COLO668 (cell line): ENCODE data around the gene DOCK9.
A peak's percentile ranks its signal among the peaks of the same experiment; 100 is the strongest.

Experiments
- DNase-seq: peaks from one replicate; lab custom pipeline; 2025; ENCODE audit not compliant: unreplicated experiment; lab: John Stamatoyannopoulos, UW

DOCK9 gene

DNA sequence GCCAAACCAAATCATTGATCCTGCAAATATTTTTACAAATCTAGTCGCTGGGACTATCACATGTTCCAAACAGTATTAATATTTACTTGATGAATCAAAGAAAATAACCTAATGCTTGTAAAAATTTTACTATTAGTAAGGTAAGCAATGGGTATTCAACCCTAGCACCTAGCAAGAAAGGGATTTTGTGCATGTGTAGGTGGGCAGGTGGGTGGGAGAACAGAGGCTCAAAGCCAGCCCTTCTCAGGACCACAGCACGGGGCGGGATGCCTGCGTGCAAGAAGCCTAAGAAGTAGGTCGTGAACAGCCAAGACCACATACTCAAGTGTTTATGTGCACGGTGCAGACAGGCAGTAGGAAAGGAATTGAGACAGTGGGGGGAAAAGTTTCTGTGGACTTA lies 26.6 kb downstream of the DOCK9 start:
- no peak for DNase-seq

DNA sequence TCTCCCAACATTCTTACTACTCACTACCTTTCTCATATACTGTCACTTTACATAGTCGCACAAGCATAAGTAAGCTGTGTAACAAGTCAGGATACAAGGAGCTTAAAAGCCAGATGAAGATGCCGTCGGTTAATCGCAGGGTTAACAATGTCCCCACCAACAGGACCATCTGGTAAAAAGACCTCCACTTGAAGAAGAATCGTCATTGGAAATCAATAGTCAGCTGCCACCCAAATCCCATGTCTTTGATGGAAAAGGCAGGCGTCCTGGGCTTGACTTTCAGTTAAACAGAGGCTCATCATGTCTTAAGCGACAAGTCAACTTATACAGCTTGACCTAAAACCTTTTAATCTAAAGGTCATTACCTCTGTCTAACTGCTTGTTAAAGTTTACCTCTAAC lies 27.2 kb downstream of the DOCK9 start:
- no peak for DNase-seq

DNA sequence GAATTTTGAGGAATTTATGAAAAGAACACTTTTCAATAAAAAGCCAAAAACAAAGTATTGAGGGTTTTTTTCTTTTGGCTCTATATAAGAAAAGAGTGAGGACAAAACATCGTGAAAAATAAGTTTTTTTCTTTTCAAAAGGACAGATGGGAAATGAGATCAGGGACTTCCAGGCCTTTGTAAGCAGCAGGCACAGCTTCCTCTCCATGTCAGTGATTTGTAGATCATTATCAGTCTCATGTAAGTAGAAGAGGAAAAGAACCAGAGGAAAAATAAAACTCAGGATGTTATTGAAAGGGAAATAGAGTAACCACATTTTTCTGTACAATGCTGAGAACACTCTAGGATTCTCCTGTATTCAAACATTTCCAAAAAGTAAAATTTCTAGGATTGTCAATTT lies 29.9 kb downstream of the DOCK9 start:
- DNase-seq = no peak

DNA sequence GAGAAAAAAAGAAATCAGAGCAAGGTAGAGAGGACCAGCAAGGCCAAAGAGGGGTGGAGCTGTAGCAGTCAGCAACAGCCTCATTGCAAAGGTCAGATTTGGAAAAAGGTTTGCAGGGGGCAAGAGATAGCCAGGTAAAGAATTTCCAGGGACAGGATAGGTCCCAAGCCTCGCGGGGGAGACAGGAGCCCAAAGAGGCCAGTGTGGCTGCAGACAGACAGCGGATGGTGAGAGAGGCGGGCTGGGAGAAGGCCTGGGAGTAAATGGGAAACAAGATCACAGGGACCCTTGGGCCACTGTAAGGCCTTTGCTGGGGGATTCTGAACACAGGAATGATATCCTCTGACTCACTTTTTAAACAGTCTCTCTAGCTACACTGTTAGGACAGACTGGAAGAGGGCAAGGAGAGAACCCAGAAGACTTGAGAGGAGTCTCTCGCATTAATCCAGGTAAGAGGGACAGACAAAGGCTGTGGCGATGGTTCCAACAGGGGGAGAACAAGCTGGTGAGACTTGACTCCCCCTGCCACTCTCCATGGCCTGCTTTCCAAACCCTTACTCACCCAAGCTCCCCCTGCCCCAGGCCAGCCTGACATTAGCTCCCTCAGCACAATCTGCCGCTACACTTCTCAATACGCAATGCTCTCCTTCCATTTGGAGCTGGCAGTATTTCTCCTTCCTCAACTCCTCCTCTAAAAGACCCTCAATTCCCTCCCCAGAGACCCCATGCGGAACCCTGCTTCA lies 31.8 kb downstream of the DOCK9 start:
- DNase-seq = no peak

DNA sequence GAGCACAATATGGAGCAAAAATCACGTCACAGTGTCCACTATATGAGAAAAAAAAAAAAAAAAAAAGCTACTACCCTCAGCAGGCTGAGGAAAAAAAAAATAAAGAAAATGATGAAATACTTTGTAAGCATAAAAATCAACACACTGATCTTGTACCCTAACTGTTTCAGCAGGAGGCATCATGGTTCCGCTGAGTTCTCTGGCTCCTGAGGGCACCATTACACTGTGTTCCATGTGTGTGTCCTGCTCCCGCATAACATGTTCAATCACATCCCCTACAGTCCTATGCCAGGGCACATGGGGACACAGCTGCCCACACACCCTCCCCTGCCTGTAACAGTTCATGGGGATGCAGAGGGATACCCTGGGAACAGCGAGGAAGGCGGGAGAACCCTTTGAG lies 33.5 kb downstream of the DOCK9 start:
- no peak for DNase-seq

DNA sequence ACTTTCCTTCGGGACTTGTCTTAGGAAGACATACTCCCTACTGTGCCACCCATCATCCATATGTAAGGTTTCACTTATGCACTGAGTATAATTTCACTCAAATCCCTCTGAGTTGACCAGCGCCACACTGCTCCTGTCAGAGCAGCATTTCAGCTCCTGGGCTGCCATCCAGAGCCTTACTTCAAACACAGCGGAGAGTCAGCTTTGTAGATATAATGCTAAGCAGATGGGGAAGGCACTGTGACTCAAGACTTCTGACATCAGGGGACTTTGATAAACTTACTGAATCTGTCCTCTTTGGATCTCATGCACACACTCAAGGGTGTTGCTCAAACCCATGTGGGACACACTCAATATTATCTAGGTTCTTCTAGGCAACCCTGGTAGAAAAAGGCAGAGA lies 34.9 kb downstream of the DOCK9 start:
- DNase-seq = no peak

DNA sequence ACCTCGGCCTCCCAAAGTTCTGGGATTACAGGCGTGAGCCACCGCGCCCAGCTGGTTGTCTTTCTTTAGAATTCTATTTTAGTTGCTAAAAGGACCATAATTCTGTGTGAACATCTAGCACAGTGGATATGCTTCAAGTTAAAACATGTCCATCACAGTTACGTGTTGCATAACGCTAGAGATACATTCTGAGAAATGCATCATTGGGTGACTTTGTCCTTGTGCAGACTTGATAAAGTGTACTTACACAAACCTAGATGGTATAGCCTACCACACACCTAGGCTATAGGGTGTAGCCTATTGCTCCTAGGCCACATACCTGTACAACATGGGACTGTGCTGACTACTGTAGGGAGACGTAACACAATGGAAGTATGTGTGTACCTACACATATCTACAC lies 35.4 kb downstream of the DOCK9 start:
- DNase-seq = no peak

DNA sequence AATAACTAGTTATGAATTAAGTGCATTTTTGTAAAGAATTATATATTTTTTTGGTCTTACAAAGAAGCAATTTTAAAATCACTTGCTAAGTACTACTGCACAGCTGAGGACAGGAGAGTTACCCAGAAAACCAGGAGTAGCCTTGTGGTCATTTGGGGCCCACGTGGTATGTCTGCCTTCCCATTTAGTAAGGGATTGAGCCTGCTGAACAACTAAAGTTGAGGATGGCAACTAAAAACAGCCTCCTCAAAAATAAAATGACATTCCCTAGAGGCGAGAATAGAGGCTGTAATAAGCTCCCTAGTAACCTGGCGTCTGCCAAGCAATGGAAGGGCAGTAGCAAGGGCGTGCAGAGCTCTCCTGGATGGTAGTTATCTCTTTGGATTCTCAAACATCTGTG lies 36.3 kb downstream of the DOCK9 start:
- DNase-seq = no peak

DNA sequence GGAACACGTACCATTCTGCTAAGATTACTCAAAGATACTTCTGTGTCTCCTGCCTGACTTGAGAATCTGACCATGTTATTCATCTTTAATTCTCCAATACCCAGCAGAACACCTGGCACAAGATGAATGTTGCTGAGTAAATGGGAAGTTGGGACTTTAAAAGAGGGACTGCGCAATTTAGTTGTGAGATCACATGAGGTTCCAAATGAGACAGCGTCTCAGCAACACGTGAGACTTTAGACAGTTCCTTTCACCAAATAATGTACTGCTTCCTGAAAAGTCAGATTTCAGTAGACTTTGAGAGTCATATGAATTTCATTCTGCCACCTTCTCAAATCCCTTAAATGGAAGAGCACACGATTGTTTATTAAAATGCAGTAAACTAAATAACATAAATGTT lies 36.7 kb downstream of the DOCK9 start:
- no peak for DNase-seq

DNA sequence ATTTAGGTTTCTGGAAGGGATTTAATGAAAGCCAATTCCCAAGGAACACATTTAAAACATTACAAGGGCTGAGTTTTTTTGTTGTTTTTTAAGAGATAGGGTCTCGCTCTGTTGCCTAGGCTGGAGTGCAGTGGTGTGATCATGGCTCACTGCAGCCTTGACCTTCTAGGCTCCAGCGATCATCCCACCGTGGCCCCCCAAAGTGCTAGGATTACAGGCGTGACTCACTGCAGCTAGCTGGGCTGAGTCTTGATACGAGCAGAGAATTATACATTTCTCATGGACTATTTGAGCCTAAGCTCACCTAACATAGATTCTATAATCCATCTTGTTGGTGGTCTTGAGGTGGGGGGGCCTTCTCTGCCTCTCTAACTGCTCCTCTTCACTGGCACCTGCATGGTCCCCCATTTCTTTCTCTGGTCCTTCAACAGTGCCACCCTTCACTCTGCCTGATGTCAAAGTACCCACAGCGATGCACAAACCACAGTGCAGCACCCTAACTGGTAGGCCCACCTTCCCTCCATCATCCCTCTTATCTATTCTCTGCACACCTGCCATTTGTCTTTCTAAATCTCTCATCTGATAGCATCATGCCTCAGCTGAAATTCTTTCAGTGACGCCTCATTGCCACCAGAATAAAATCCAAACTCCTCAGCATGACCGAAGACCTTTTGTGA lies 37.4 kb downstream of the DOCK9 start:
- no peak for DNase-seq

DNA sequence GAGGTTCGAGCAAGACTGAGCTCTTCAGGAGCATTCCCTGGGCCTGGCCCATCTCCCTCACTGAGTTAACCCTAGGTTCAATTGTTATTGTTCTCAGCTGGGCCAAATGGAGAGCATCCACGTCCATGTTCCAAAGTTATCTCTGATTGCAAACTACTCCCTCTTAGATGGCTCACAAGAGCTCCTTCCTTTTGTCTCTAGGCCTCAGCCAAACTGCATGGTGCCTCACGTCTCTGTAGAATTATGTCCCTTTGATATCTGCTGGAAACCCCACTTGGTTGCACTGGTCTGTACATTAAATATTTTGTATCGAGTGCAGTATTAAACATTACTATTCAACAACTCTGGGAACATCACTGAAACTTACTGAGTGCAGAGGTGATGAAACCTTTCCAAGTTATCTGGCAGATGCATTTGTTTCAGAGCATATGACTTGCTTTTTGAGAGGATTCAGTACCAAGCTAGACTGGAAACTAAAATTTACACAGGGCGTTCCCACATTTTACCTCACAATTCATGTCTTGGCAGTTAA lies 38.1 kb downstream of the DOCK9 start:
- no peak for DNase-seq

DNA sequence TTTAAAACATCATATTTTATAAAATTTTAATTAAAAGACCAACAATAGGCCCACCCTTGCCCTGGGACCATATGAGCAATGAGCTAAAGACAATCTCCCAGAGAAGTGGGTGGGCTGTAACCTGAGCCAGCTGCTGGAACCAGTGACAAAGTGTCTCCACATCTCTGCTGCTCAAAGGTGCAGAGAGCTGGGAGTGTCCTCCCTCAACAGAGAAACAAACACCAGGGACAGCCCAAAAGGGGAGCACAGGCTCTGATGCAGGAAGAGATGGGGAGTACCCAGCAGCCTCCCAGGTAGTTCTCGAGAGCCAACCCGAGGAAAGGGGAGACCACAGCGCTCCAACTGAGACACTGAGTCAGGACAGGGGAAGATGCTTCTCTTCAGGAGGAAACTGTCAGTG lies 39.1 kb downstream of the DOCK9 start:
- no peak for DNase-seq

DNA sequence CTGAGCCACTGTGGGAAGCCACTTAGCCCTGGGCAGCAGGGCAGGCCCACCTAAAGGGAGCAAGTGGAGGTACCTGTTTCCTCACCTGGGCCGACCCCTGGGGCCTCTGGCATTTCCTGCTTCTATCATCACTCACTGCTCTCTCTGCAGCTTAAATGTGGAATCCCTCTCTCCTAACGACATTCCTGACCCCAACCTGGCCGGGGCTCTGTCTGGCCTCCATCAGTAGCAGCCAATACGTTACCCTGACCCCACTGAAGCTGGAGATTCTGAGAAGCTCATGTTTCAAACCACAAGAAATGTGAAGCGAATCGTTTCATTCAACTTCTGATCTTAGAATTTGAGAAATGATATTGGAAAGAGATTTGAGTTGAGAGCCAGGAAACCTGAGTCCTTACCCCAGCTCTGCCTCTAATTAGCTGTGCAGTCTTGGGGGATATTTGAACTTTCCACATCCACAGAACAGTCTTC lies 39.9 kb downstream of the DOCK9 start:
- no peak for DNase-seq

DNA sequence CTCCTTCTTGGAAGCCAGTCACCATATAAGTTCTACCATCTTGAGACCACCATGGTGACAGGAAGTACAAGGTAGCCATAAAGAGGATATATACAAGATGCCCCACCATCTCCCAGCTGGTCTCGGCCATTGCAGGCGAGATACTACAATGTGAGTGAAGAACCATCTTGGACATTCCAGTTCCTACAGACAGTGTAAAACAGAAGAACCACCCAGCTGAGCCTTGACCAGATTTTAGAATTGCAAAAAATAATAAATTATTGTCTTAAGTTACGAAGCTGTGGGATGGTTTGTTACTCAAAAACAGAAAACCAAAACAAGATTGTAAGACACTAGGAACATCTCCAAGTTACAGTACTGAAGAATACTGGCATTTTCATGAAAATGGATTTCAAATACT lies 43.6 kb downstream of the DOCK9 start:
- no peak for DNase-seq

DNA sequence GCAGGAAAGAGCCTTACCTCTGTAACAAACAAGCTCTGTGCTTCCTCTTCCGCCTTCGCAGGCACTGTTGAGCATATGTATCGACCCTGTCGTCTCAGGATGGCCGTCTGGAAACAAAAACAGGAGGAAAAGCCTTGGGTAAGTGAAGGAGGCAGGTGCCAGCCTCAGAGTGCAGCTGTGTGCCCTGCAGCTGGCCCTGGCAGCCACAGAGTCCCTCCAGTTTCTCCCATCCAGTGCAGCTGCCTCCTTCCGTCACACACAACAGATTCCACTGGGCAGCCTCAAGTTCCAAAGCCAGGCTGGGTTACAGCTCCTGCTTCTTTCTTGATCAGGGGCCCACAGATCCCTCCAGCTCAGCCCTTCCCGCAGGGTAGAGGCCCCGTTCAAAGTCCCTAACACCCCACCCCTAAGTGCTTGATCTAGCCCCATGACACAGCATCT lies 47.7 kb downstream of the DOCK9 start:
- peak; percentile 84 for DNase-seq

DNA sequence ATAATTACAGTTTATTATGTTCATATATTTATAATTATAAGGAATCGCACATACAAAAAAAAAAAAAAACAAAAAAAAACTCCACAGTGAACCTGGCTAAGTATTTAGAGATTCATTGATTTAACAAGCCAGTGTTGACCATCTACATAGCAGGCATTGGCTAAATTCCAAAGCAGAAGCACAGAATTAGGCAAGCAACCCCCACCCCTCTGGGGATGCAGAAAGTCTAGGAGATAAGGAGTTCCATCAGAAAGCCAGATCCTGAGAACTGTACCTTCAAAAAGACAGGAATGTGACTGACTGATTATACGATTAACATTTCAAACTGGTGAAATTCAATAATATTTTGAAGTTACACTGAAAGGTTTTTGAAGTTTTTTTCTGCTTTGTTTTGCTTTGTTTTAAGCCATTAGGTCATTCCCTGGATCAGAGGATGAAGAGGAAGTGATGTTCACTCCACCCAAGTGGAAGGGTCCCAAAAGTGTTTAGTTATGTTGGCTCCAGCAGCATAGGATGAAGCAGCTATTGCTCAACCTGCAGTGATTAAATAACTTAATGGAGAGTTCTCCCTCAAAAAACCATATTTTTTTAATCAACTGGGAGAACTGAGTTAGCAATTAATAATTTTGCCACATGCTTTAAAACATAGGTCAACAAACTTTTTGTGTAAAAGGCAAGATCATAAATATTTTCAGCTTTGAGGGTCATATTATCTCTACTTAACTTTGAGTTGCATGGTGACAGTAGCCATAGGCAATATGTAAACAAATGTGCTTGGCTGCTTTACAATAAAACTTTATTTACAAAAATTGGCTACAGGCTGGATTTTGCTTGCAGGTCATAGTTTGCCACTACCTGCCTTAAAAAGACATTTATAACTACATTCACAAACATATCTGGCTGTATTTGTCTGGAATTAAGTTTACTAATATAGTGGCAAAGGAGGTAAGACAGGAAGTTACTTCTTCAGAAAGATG lies 49.6 kb downstream of the DOCK9 start:
- no peak for DNase-seq

DNA sequence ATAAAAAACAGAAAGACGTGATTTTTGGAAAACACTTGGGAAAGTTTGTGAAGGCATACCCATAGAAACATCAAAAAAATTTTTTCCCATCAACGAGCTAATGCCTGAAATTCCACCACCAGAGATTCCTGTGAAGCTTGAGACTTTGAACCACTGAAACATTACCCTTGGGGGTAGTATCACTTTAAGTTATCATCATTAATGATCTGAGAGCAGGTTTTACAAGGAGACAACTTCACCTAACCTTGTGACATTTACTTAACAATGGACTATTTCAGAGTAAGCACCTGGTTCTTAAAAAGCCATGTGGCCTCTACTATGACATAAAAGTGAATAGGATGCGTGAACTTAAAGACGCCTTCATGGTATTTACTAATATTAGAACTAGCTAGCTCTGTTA lies 51.9 kb downstream of the DOCK9 start:
- no peak for DNase-seq

DNA sequence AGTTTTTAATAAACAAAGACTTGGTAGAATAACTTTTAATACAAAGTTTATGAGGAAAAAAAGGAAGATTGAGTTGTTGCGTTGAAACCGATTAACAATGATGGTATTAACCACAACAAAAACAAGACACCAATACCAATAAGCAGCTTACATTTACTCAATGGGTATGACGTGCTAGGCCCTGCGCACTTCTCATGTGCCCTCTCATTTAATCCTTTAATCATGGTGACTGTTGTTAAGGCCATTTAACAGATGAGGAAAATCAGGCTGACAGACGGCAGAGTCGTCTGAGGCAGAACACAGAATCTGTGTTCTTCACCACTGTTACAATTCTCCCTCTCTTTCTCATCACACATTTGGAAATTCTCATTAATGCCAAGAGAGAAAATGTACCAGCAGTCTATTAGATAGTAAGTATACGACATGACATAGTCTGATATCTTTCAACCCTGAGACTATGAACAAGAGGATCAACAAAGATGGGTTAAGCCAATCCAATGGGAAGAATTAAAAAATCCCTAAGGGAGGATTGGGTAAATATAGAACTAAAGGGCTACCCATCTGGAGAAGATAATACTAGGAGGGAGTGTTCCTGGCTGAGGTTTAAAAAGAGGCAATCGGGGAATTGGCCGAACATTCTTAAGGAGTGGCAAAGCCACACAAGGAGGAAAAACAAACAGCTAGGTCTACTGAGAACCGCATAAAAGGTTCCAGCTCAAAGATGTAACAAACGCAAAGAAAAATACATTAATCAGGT lies 54.0 kb downstream of the DOCK9 start:
- no peak for DNase-seq

DNA sequence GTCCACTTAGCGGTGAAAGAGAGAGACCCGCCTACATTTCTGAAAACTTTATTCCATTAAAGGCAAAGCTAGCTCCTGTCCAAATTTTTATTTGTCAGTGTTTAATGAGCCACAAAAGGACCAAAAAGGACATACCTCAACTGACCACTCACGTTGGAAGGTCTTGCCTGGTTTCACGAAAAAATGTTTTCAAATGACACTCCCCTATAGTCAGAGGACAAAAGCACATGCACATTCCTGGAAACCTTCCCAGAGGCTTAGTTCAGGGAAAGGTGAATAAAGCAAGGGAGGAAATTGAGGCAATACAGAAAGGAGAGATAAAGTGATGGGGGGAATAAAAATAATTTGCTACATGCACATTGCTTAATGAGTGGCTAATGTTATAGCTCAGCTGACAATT lies 55.6 kb downstream of the DOCK9 start:
- DNase-seq = no peak

DNA sequence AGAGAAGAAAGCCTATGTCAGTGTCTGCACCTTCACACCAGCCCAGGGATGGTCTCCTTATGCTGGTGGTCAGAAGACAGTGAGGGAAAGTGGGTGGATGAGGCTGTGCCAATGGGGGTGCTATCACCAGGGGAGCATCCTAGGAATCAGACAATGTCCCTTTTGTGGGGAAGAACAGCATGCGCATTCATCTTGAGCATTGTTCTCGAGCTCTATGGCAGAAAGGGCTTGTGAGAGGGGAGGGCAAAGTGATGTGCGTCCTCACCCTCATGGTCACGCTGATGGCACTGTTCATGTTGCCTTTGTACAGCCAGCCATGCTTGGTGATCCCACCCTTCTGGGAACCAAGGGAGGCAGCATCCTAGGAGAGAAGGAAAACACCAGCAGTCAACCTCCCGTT lies 56.1 kb downstream of the DOCK9 start:
- no peak for DNase-seq
